ENCODE data around the gene SLC47A2. TPM values are rescaled to one million over a fixed set of nuclear protein-coding genes. Genes with fewer than 3 reads are reported as not detected.

SLC47A2 gene
- total and polyA plus RNA-seq, 4 donors = 0.10 TPM; not detected in 3

GRCh38 chr17:19736071-19736470 lies 19.7 kb upstream of the SLC47A2 start:
- H3K9me3 ChIP-seq (ENCODE audit: control insufficient read depth, low read length) = no peaks in the 10 kb centered on the region
- 77 to 78% methylated on average over 11 of the region's 11 CpGs for WGBS, 2 donors
- H3K4me3 ChIP-seq (ENCODE audit: low read length in 2 of 2) = no peak overlapping the region
- ATAC-seq (ENCODE audit: low FRiP score) = no peak
- no peaks in the 10 kb centered on the region for H3K36me3 ChIP-seq (ENCODE audit: control insufficient read depth in 1 of 2, insufficient read depth in 2 of 2, low read length in 1 of 2)
- no peak overlapping the region for H3K27ac ChIP-seq (ENCODE audit: low read depth in 1 of 2, low read length in 2 of 2)
- H3K27me3 ChIP-seq (ENCODE audit: control insufficient read depth in 1 of 2, insufficient read depth in 2 of 2, low read length in 1 of 2) = no peaks in the 10 kb centered on the region
- intact Hi-C loops (cut with DNase I) = no loop called here
- DNase-seq = no peak
- H3K4me1 ChIP-seq (ENCODE audit: control insufficient read depth in 1 of 2, insufficient read depth in 2 of 2, low read length in 2 of 2) = no peaks in the 10 kb centered on the region

DNA sequence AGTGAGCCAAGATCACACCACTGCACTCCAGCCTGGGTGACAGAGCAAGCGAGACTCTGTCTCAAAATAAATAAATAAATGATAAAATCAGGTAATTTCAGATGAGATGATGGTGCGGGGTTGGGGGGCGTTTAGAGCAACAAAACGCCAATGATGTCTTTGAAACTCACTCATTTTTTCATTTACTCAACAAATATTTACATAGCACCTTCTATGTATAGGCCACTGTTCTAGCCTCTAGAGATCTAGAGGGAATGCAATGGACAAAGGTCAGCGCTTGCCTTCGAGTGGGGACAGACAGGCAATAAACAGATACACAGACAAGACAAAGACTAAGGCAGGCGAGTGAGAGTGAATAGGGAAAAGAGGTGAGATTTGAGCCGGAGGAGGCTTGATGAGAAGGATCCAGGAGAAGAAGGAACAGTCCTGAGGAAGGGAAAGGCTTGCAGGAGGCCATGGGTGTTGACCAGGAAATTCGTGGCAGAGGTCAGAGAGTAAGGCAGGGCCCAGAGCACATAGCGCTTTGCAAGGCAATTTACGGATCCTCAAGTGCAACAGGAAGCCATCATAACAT lies 17.7 kb upstream of the SLC47A2 start:
- no peaks in the 10 kb centered on the region for H3K27me3 ChIP-seq (ENCODE audit: control insufficient read depth in 1 of 2, insufficient read depth in 2 of 2, low read length in 1 of 2)
- 85 to 89% methylated on average over 11 of the region's 11 CpGs for WGBS, 2 donors
- H3K9me3 ChIP-seq (ENCODE audit: control insufficient read depth, low read length) = no peaks in the 10 kb centered on the region
- no peak for ATAC-seq (ENCODE audit: low FRiP score)
- intact Hi-C loops (cut with DNase I) = no loop called here
- H3K4me1 ChIP-seq (ENCODE audit: control insufficient read depth in 1 of 2, insufficient read depth in 2 of 2, low read length in 2 of 2) = no peaks in the 10 kb centered on the region
- no peaks in the 10 kb centered on the region for H3K36me3 ChIP-seq (ENCODE audit: control insufficient read depth in 1 of 2, insufficient read depth in 2 of 2, low read length in 1 of 2)
- no peak overlapping the region for H3K27ac ChIP-seq (ENCODE audit: low read depth in 1 of 2, low read length in 2 of 2)
- H3K4me3 ChIP-seq (ENCODE audit: low read length in 2 of 2) = no peak overlapping the region
- no peak for DNase-seq

- no peaks in the 10 kb centered on the region for H3K36me3 ChIP-seq (ENCODE audit: control insufficient read depth in 1 of 2, insufficient read depth in 2 of 2, low read length in 1 of 2)
- intact Hi-C loops (cut with DNase I) = no loop called here
- ATAC-seq (ENCODE audit: low FRiP score) (no peak), DNase-seq (peak in 1 of 2 donors; percentile 37)
- H3K9me3 ChIP-seq (ENCODE audit: control insufficient read depth, low read length) = no peaks in the 10 kb centered on the region
- no peak overlapping the region for H3K27ac ChIP-seq (ENCODE audit: low read depth in 1 of 2, low read length in 2 of 2)
- 94 to 97% methylated on average over 11 of the region's 11 CpGs for WGBS, 2 donors
- no peak overlapping the region for H3K4me3 ChIP-seq (ENCODE audit: low read length in 2 of 2)
- H3K4me1 ChIP-seq (ENCODE audit: control insufficient read depth in 1 of 2, insufficient read depth in 2 of 2, low read length in 2 of 2) = peaks cover 0 to 2% of the 10 kb centered on the region in 2 donors
- no peaks in the 10 kb centered on the region for H3K27me3 ChIP-seq (ENCODE audit: control insufficient read depth in 1 of 2, insufficient read depth in 2 of 2, low read length in 1 of 2)
Measured at GRCh38 chr17:19731626-19732025, 15.2 kb upstream of the SLC47A2 start.

DNA sequence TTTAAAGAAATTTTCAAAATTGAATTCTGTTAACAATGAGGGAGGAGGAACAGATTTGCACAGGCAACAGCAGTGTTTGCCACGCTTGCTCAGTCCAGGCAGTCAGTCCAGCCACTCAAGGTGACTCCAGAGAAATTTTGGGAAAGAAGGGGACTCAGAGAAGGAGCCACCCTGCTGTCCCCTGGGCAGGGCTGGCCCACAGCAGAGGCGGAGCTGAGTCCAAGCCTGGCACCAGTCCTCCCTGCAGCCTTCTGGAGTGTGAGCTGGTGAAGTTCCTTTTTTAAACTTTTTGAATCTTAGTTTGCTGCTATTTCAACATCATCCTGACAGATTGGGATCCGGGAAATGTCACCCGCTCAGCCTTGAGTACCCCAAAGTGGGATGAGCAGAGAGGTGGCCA lies 14.5 kb upstream of the SLC47A2 start:
- no peaks in the 10 kb centered on the region for H3K9me3 ChIP-seq (ENCODE audit: control insufficient read depth, low read length)
- no peak overlapping the region for H3K27ac ChIP-seq (ENCODE audit: low read depth in 1 of 2, low read length in 2 of 2)
- H3K36me3 ChIP-seq (ENCODE audit: control insufficient read depth in 1 of 2, insufficient read depth in 2 of 2, low read length in 1 of 2) = no peaks in the 10 kb centered on the region
- H3K4me1 ChIP-seq (ENCODE audit: control insufficient read depth in 1 of 2, insufficient read depth in 2 of 2, low read length in 2 of 2) = peaks cover 0 to 2% of the 10 kb centered on the region in 2 donors
- H3K4me3 ChIP-seq (ENCODE audit: low read length in 2 of 2) = no peak overlapping the region
- H3K27me3 ChIP-seq (ENCODE audit: control insufficient read depth in 1 of 2, insufficient read depth in 2 of 2, low read length in 1 of 2) = no peaks in the 10 kb centered on the region
- DNase-seq (peak in 1 of 2 donors; percentile 55), ATAC-seq (ENCODE audit: low FRiP score) (no peak)
- 42 to 45% methylated on average over 4 of the region's 4 CpGs for WGBS, 2 donors
- intact Hi-C loops (cut with DNase I) = no loop called here

DNA sequence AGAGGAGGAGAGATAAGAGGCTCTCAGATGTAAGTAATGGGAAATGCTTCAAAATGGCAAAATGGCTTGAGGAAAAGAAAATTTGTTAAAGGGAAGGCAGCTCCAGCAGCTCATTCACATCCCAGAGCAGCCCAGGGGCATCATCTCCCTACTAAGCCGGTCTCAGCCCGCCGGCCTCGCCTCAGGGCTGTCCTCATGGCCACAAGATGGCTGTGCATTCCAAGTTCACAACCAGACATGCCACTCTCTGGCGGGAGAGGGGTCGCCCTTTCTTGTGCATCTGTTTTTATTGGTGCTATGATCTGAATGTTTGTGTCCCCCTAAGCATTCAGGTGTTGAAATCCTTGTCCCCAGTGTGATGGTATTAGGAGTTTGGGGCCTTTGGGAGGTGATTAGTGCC lies 13.5 kb upstream of the SLC47A2 start:
- WGBS, 2 donors = 96 to 97% methylated on average over 6 of the region's 6 CpGs
- ATAC-seq (ENCODE audit: low FRiP score) = no peak

GRCh38 chr17:19728084-19728495 lies 11.7 kb upstream of the SLC47A2 start:
- no peaks in the 10 kb centered on the region for H3K27me3 ChIP-seq (ENCODE audit: control insufficient read depth in 1 of 2, insufficient read depth in 2 of 2, low read length in 1 of 2)
- H3K9me3 ChIP-seq (ENCODE audit: control insufficient read depth, low read length) = no peaks in the 10 kb centered on the region
- peaks cover 0 to 2% of the 10 kb centered on the region in 2 donors for H3K4me1 ChIP-seq (ENCODE audit: control insufficient read depth in 1 of 2, insufficient read depth in 2 of 2, low read length in 2 of 2)
- ATAC-seq (ENCODE audit: low FRiP score) (peak; percentile 77), DNase-seq (peak; percentile 87 to 93)
- H3K27ac ChIP-seq (ENCODE audit: low read depth in 1 of 2, low read length in 2 of 2) = peak overlapping the region in 1 of 2 donors; percentile 83
- intact Hi-C loops (cut with DNase I) = no loop called here
- no peak overlapping the region for H3K4me3 ChIP-seq (ENCODE audit: low read length in 2 of 2)
- H3K36me3 ChIP-seq (ENCODE audit: control insufficient read depth in 1 of 2, insufficient read depth in 2 of 2, low read length in 1 of 2) = no peaks in the 10 kb centered on the region
- 1 to 4% methylated on average over 7 of the region's 7 CpGs for WGBS, 2 donors

More for the DNA sequence above, 13.5 kb upstream of the SLC47A2 start:
- H3K9me3 ChIP-seq (ENCODE audit: control insufficient read depth, low read length) = no peaks in the 10 kb centered on the region
- H3K36me3 ChIP-seq (ENCODE audit: control insufficient read depth in 1 of 2, insufficient read depth in 2 of 2, low read length in 1 of 2) = no peaks in the 10 kb centered on the region
- no peak for DNase-seq
- no peak overlapping the region for H3K27ac ChIP-seq (ENCODE audit: low read depth in 1 of 2, low read length in 2 of 2)
- H3K4me3 ChIP-seq (ENCODE audit: low read length in 2 of 2) = no peak overlapping the region
- peaks cover 0 to 2% of the 10 kb centered on the region in 2 donors for H3K4me1 ChIP-seq (ENCODE audit: control insufficient read depth in 1 of 2, insufficient read depth in 2 of 2, low read length in 2 of 2)
- H3K27me3 ChIP-seq (ENCODE audit: control insufficient read depth in 1 of 2, insufficient read depth in 2 of 2, low read length in 1 of 2) = no peaks in the 10 kb centered on the region
- intact Hi-C loops (cut with DNase I) = no loop called here

GRCh38 chr17:19727501-19728078 lies 11.2 kb upstream of the SLC47A2 start:
- WGBS, 2 donors = 50 to 55% methylated on average over 4 of the region's 4 CpGs
- intact Hi-C loops (cut with DNase I) = no loop called here
- no peaks in the 10 kb centered on the region for H3K27me3 ChIP-seq (ENCODE audit: control insufficient read depth in 1 of 2, insufficient read depth in 2 of 2, low read length in 1 of 2)
- H3K4me1 ChIP-seq (ENCODE audit: control insufficient read depth in 1 of 2, insufficient read depth in 2 of 2, low read length in 2 of 2) = peaks cover 0 to 2% of the 10 kb centered on the region in 2 donors
- DNase-seq (no peak), ATAC-seq (ENCODE audit: low FRiP score) (peak; percentile 76)
- peak overlapping the region in 1 of 2 donors; percentile 83 for H3K27ac ChIP-seq (ENCODE audit: low read depth in 1 of 2, low read length in 2 of 2)
- H3K4me3 ChIP-seq (ENCODE audit: low read length in 2 of 2) = no peak overlapping the region
- no peaks in the 10 kb centered on the region for H3K9me3 ChIP-seq (ENCODE audit: control insufficient read depth, low read length)
- no peaks in the 10 kb centered on the region for H3K36me3 ChIP-seq (ENCODE audit: control insufficient read depth in 1 of 2, insufficient read depth in 2 of 2, low read length in 1 of 2)

- Histone ChIP-seq H3K9me3 (ENCODE audit: control insufficient read depth, low read length) (no peaks in the 10 kb centered on the region), H3K27ac (ENCODE audit: low read depth in 1 of 2, low read length in 2 of 2) (peak overlapping the region in 1 of 2 donors; percentile 16), H3K36me3 (ENCODE audit: control insufficient read depth in 1 of 2, insufficient read depth in 2 of 2, low read length in 1 of 2) (no peaks in the 10 kb centered on the region), H3K4me1 (ENCODE audit: control insufficient read depth in 1 of 2, insufficient read depth in 2 of 2, low read length in 2 of 2) (peaks cover 0 to 2% of the 10 kb centered on the region in 2 donors), H3K27me3 (ENCODE audit: control insufficient read depth in 1 of 2, insufficient read depth in 2 of 2, low read length in 1 of 2) (no peaks in the 10 kb centered on the region), H3K4me3 (ENCODE audit: low read length in 2 of 2) (no peak overlapping the region)
- 90 to 95% methylated on average over 7 of the region's 7 CpGs for WGBS, 2 donors
- DNase-seq (no peak), ATAC-seq (ENCODE audit: low FRiP score) (no peak)
- intact Hi-C loops (cut with DNase I) = no loop called here
Measured at GRCh38 chr17:19726631-19727376, 10.4 kb upstream of the SLC47A2 start.

All from aorta (tissue), 5 donors.